Mesendoderm (in vitro differentiated cells): ENCODE results near the gene PDGFRB.

Experiments
- DNase-seq: peaks from one replicate; pipeline ENCODE4 v3.0.0; 2013
- H2AK5ac ChIP-seq: 2 replicates; pipeline ENCODE4 v1.6.1; 2013; ENCODE audit warnings: low read length, inconsistent platforms
- H2BK120ac ChIP-seq: 2 replicates; pipeline ENCODE4 v1.6.1; 2013; ENCODE audit warnings: low read depth, mild to moderate bottlenecking, low read length, moderate library complexity, mixed read lengths
- H2BK15ac ChIP-seq: replicated peaks from 2 replicates; pipeline ENCODE4 v1.6.1; 2013; ENCODE audit warnings: low read depth, mild to moderate bottlenecking, moderate library complexity
- H2BK5ac ChIP-seq: 2 replicates; pipeline ENCODE4 v1.6.1; 2013; ENCODE audit warnings: low read length, inconsistent platforms
- H3K18ac ChIP-seq: 2 replicates; pipeline ENCODE4 v1.6.1; 2013; ENCODE audit warnings: mild to moderate bottlenecking, low read length, mixed read lengths
- H3K23ac ChIP-seq: one replicate; pipeline ENCODE4 v1.6.1; 2013; ENCODE audit warnings: low read length
- H3K27ac ChIP-seq: 2 replicates; pipeline ENCODE4 v1.5.1; 2013; ENCODE audit warnings: low read depth, mild to moderate bottlenecking, inconsistent platforms, low read length, moderate library complexity
- H3K27me3 ChIP-seq: 2 replicates; pipeline ENCODE4 v1.6.1; 2013; ENCODE audit warnings: low read length, control low read depth, mild to moderate bottlenecking, inconsistent platforms; ENCODE audit not compliant: insufficient read depth, poor library complexity
- H3K36me3 ChIP-seq: 2 replicates; pipeline ENCODE4 v1.6.1; 2013; ENCODE audit warnings: low read length, inconsistent platforms; ENCODE audit not compliant: control insufficient read depth, insufficient read depth
- H3K4ac ChIP-seq: one replicate; pipeline ENCODE4 v1.6.1; 2013; ENCODE audit warnings: low read depth, mild to moderate bottlenecking, low read length, moderate library complexity
- H3K4me1 ChIP-seq: 2 replicates; pipeline ENCODE4 v1.6.1; 2013; ENCODE audit warnings: low read depth, low read length, inconsistent platforms; ENCODE audit not compliant: control insufficient read depth
- H3K4me2 ChIP-seq: 2 replicates; pipeline ENCODE4 v1.6.1; 2013; ENCODE audit warnings: low read length
- H3K4me3 ChIP-seq: 2 replicates; pipeline ENCODE4 v1.5.1; 2013; ENCODE audit warnings: mild to moderate bottlenecking, low read length
- H3K56ac ChIP-seq: one replicate; pipeline ENCODE4 v1.6.1; 2013; ENCODE audit warnings: low read length
- H3K79me1 ChIP-seq: 2 replicates; pipeline ENCODE4 v1.6.1; 2013; ENCODE audit warnings: low read length, inconsistent platforms
- H3K79me2 ChIP-seq: 2 replicates; pipeline ENCODE4 v1.6.1; 2013; ENCODE audit warnings: mild to moderate bottlenecking, low read length; ENCODE audit not compliant: control insufficient read depth, insufficient read depth
- H3K9ac ChIP-seq: 2 replicates; pipeline ENCODE4 v1.6.1; 2013; ENCODE audit warnings: low read length, inconsistent platforms
- H4K5ac ChIP-seq: one replicate; pipeline ENCODE4 v1.6.1; 2013; ENCODE audit warnings: low read length
- H4K8ac ChIP-seq: one replicate; pipeline ENCODE4 v1.6.1; 2013; ENCODE audit warnings: low read depth, mild to moderate bottlenecking, control low read depth, low read length, moderate library complexity
- WGBS: extraction: QIAGEN DNeasy Blood & Tissue Kit; methylation state at CpG from one replicate; pipeline ENCODE4 v1.1.7; 2013; ENCODE audit warnings: low lambda C conversion rate, missing lambda C conversion rate; ENCODE audit not compliant: insufficient coverage; ENCODE audit errors: extremely low coverage; 5-methylcytosine and 5-hydroxymethylcytosine counted together

Gene PDGFRB

GRCh38 chr5:150130493-150130922 is 25.1 kb downstream of the PDGFRB start:
- Histone ChIP-seq H2BK5ac (no peak overlapping the region), H2BK15ac (no peak overlapping the region), H3K27ac (peak overlapping the region; percentile 66), H3K4me3 (no peak overlapping the region), H3K23ac (no peak overlapping the region), H2AK5ac (no peak overlapping the region), H3K18ac (peak overlapping the region; percentile 9), H3K9ac (no peak overlapping the region), H3K56ac (no peak overlapping the region), H3K79me1 (no peaks in the 10 kb centered on the region), H3K27me3 (no peaks in the 10 kb centered on the region), H3K4me1 (peaks cover 22% of the 10 kb centered on the region), H4K5ac (no peak overlapping the region), H3K4ac (peak overlapping the region; percentile 39), H4K8ac (no peak overlapping the region), H2BK120ac (peak overlapping the region; percentile 31), H3K4me2 (no peak overlapping the region), H3K36me3 (peaks cover 4% of the 10 kb centered on the region), H3K79me2 (no peaks in the 10 kb centered on the region)
- no CpG with 5 or more reads among the region's 8 CpGs for WGBS
- peak; percentile 98 for DNase-seq

GRCh38 chr5:150129813-150130492 is 25.7 kb downstream of the PDGFRB start:
- no CpG with 5 or more reads among the region's 25 CpGs for WGBS
- peak overlapping the region; percentile 52 for H2AK5ac ChIP-seq

GRCh38 chr5:150129454-150129812 is 26.2 kb downstream of the PDGFRB start:
- no peak overlapping the region for H4K8ac ChIP-seq
- no peak overlapping the region for H4K5ac ChIP-seq
- H3K27me3 ChIP-seq: no peaks in the 10 kb centered on the region
- H2BK5ac ChIP-seq: no peak overlapping the region
- H3K4ac ChIP-seq: no peak overlapping the region
- H3K79me1 ChIP-seq: no peaks in the 10 kb centered on the region
- H3K4me2 ChIP-seq: no peak overlapping the region
- no CpG with 5 or more reads among the region's 8 CpGs for WGBS
- no peaks in the 10 kb centered on the region for H3K79me2 ChIP-seq
- peaks cover 4% of the 10 kb centered on the region for H3K36me3 ChIP-seq
- no peak overlapping the region for H3K56ac ChIP-seq
- H3K4me3 ChIP-seq: no peak overlapping the region
- H2BK15ac ChIP-seq: no peak overlapping the region
- H2BK120ac ChIP-seq: no peak overlapping the region
- H3K18ac ChIP-seq: no peak overlapping the region
- no peak for DNase-seq
- H3K23ac ChIP-seq: peak overlapping the region; percentile 83
- peaks cover 22% of the 10 kb centered on the region for H3K4me1 ChIP-seq
- no peak overlapping the region for H3K27ac ChIP-seq
- H2AK5ac ChIP-seq: peak overlapping the region; percentile 52
- no peak overlapping the region for H3K9ac ChIP-seq

More at GRCh38 chr5:150129813-150130492, 25.7 kb downstream of the PDGFRB start:
- Histone ChIP-seq H2BK15ac (no peak overlapping the region), H4K5ac (no peak overlapping the region), H3K27me3 (no peaks in the 10 kb centered on the region), H3K4ac (peak overlapping the region; percentile 39), H2BK5ac (no peak overlapping the region), H3K18ac (peak overlapping the region; percentile 9), H3K4me3 (no peak overlapping the region), H3K36me3 (peaks cover 4% of the 10 kb centered on the region), H3K4me2 (no peak overlapping the region), H3K79me2 (no peaks in the 10 kb centered on the region), H3K56ac (no peak overlapping the region), H3K9ac (no peak overlapping the region), H2BK120ac (peak overlapping the region; percentile 31), H3K23ac (peak overlapping the region; percentile 83), H4K8ac (no peak overlapping the region), H3K4me1 (peaks cover 22% of the 10 kb centered on the region), H3K79me1 (no peaks in the 10 kb centered on the region), H3K27ac (peak overlapping the region; percentile 66)
- DNase-seq: peak; percentile 85

- H3K23ac ChIP-seq: no peak overlapping the region
- H2BK120ac ChIP-seq: no peak overlapping the region
- no peak overlapping the region for H3K4me2 ChIP-seq
- no peak overlapping the region for H3K18ac ChIP-seq
- no peak overlapping the region for H3K4me3 ChIP-seq
- H2BK5ac ChIP-seq: no peak overlapping the region
- no peak overlapping the region for H3K4ac ChIP-seq
- H3K4me1 ChIP-seq: peaks cover 20% of the 10 kb centered on the region
- no peaks in the 10 kb centered on the region for H3K27me3 ChIP-seq
- H3K56ac ChIP-seq: no peak overlapping the region
- no CpG with 5 or more reads among the region's 6 CpGs for WGBS
- no peak overlapping the region for H3K9ac ChIP-seq
- no peak overlapping the region for H3K27ac ChIP-seq
- no peak overlapping the region for H4K5ac ChIP-seq
- no peaks in the 10 kb centered on the region for H3K79me2 ChIP-seq
- peaks cover 4% of the 10 kb centered on the region for H3K36me3 ChIP-seq
- no peak overlapping the region for H2BK15ac ChIP-seq
- DNase-seq: no peak
- no peak overlapping the region for H4K8ac ChIP-seq
- no peaks in the 10 kb centered on the region for H3K79me1 ChIP-seq
- no peak overlapping the region for H2AK5ac ChIP-seq
Observed at GRCh38 chr5:150126921-150127265, 28.8 kb downstream of the PDGFRB start.

GRCh38 chr5:150126199-150126920 is 29.3 kb downstream of the PDGFRB start:
- DNase-seq: no peak
- H3K27ac ChIP-seq: no peak overlapping the region

More at GRCh38 chr5:150126199-150126920, 29.3 kb downstream of the PDGFRB start:
- Histone ChIP-seq H4K8ac (no peak overlapping the region), H4K5ac (no peak overlapping the region), H3K4me1 (peaks cover 15% of the 10 kb centered on the region), H3K4me3 (no peak overlapping the region), H2AK5ac (no peak overlapping the region), H3K9ac (no peak overlapping the region), H3K79me1 (no peaks in the 10 kb centered on the region), H2BK120ac (no peak overlapping the region), H2BK5ac (no peak overlapping the region), H2BK15ac (no peak overlapping the region), H3K18ac (no peak overlapping the region), H3K4me2 (no peak overlapping the region), H3K36me3 (peaks cover 4% of the 10 kb centered on the region), H3K4ac (no peak overlapping the region), H3K56ac (no peak overlapping the region), H3K27me3 (no peaks in the 10 kb centered on the region), H3K23ac (no peak overlapping the region), H3K79me2 (no peaks in the 10 kb centered on the region)
- no CpG with 5 or more reads among the region's 10 CpGs for WGBS
